GM21619 (cell line): ENCODE measurements around the gene ULK4.
"Not testable (repeated sequence)": the region's sequence is repeated elsewhere in the genome, so short reads cannot be mapped to it uniquely, and the experiment has no call there.

Source experiments
- ATAC-seq: cut with Tn5 transposase; IDR thresholded peaks from one replicate; pipeline ENCODE4 v1.9.1; 2021; ENCODE audit not compliant: unreplicated experiment

Gene ULK4

DNA sequence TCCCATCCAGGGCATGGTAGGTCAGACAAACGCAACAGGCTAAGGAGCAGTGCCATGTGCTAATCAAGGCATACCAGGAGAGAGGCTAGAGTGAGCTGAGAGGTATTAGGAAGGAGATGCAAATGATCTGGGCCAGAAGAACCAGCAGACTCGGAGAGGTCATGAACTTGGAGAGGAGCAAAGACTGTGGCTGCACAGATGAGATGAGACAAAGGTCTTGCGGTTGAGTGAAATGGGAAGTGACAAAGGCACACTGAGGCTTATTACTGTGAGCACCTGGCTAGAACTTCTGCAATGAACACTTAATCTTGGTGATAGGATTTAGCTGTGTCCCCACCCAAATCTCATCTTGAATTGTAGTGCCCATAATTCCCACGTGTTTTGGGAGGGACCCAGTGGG lies 380.2 kb downstream of the ULK4 start:
- ATAC-seq: peak; percentile 94

DNA sequence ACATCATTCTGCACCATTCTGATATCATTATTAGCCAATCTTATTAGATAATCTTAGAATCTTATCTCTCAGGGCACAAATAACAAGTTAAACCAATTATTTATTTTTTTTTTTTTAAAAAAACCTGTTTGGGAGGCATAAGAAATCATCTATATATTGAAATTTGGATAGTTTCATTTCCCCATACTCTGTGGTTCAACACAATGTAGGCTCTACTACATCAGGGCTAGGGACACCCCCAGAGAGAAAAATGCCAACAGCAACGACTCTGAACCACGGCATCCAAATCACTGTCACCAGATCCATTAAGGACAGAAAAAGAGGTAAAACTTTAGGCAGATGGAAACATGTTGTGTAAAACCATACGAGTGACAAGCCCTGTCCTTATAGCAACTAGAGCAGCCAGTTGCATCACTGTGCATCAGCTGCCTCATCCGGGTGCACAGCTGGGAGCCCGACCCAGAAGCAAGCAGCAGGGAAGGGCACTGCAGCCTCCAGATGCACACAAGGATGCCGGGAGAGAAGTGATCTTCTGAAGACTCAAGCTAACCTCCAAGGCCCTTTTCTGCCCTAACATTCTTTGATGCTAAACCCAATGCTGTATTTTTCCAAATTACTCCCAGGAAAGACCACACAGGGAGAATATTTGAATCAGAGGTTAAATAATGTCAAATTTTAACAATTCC lies 381.5 kb downstream of the ULK4 start:
- ATAC-seq: no peak

DNA sequence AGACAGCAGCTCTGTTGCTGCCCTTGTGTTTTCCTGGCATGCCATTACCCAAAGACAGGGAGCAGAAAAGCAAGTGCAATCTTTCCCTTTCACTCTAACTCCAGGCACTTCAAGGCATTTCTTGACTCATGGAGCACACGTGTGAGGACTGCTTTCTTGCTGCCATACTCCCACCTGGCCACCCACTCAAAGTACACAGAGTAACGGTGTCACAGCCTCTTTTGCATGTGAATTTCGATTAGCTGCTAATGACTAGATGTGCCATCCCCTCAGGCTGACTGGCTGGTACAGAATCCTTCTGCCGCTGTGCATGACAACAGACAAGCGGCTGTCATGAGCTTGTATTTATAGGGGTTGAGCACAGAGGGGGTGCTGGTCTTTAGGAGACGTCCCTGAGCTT lies 382.0 kb downstream of the ULK4 start:
- no peak for ATAC-seq

DNA sequence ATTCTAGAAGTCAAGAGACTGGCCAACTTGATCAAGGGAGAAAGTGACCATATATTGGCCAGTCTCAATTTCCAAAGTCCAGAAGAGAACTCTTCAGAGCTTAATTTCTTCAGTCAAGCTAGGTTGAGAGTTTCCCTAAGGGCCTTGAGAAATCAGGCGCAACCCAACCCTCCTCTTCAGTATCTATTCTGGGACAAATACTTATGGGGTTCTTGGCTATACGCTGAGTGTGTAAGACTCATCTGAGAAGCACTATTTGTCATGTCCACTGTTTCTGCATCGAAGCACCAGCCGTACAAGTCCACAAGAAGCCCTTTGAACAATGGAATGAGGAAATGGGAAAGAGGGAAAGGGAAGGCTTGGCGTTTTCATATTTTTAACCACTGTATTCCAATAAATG lies 383.1 kb downstream of the ULK4 start:
- ATAC-seq: no peak

DNA sequence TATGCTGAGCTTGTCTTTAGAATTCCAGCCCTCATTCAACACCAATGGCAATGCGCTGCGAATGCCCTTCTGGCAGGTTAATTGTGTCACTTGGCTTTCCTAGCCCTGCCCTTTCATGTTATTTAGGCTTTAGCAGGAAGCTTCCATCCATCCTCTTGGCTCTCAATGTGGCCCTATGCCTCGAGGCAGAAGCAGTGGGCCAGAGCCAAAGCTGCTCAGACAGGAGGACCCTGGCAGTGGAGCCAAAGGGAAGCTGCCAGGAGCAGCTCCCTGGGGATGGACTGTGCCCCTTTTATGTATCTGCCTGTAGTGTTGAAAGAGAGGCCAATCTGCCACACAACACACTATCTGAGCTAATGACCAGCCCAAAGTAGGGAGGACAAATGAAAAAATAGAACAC lies 386.2 kb downstream of the ULK4 start:
- no peak for ATAC-seq

DNA sequence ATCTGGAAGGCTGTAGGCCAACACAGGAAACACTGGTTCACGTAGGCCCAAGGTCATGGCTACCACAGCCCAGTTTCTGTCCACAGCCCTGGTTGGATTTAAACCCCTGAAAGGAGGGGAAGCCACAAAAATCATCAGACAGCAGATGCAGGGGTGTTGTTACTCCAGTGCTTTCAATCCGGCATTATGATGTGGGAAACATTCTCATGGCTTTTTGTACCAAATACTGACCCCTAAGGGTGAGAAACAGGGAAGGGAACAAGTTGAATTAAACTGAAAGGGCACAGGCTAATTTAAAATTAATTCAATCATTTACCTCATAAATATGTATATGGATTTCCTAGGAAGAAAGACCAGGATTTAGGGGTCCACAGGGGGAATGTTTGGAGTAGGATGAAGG lies 387.0 kb downstream of the ULK4 start:
- no peak for ATAC-seq

DNA sequence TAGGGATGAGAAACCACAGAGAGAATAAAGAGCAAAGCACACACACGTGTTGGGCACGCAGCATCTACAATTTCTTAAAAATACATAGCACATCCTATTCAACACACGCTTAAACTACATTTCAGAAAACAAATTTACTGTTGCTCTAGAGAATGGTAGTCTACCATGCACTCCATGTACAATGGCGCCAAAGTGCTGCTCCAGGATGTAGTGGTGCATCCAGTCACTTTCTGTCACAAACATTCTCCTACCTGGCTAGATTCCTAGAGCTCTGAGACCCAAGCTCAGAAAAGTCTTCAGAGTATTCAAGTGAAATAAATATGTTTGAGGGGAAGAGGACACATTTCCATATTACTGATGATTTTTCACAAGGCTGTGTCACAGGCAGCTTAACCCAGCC lies 388.3 kb downstream of the ULK4 start:
- no peak for ATAC-seq

DNA sequence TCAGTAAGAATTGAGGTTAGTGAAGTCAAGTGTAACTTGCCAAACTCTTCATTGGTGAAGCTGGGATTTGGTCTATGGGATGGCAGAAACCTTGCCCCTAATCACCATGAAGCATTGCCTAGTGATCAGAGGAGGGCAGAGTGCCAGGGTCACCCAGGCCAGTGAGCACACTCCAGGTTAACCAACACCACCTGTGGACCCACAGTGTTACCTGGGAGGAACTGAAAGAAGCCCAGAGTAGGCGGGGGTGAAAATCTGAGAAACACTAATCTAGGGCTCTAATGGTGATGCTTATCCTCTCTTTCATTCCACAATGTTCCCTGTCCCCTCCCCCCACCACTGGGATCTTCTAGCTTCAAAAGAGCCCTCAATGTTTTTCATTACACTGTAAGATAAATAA lies 389.8 kb downstream of the ULK4 start:
- ATAC-seq: no peak

DNA sequence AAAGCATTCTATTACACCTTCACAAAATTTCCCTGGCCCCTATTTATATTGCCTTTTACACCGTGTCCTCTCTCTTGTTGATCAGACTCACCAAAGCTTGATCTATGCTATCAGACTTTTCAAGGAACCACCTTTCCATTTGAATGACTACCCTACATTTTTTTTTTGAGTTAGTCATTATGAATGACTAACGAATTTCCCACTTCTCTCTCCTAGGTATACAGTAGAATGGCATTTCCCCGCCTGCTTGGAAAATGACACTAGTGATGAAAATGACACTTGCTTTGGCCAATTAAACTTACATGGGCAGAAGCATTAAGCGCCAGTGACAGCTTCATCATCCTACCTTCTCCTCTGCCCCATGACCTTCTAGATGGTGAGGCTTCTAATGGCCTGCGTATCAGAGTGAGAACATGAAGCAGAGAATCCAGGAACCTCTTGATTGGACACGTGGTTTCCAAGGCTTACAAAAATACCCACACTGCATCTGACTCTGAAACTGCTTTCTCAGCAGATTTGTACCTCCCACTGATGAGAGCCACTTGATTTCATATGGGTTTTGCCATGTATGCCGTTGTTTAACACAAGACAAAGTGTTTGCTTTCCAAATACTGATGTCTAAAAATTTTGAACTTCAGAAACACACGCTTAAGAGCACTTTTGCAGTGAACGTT lies 392.1 kb downstream of the ULK4 start:
- no peak for ATAC-seq

DNA sequence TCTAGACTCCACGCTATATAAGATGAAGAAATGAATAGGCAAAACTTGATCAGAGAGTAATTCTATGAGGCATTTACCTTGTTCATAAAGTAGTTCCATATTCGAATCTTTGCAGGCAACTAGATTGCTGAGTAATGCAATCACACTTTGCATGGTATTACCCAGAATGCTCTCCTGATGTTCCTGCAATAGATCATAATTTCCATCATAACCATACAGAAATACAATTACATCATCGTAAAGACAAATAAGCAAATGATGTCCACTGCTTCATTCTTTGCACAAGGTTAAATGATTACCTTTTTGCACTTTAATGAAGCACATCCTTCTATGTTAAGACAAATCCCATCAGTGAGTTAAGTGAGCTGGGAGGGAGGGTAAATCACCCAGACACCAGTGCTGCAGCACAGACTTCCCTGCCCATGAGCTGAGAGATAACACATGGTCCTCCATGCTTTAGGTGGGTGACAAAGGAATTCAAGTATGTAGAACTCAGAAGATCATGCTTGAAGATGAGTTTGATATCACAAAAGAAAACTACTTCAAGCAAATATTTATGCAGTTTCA lies 395.9 kb downstream of the ULK4 start:
- no peak for ATAC-seq

DNA sequence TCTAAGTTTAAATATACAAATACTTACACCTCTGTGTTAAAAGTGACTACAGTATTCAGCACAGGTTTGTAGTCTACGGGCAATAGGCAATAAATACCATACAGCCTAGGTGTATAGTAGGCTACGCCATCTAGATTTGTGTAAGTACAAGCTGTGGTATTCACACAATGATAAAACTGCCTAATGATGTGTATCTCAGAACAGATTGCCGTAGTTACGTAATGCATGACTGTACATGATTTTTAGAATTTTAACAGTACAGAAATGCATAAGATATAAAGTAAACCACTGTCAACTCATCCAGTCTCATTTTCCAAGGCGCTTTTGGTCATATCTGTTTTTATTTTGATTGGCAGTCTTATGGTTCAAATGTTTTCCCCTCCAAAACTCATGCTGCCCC lies 396.9 kb downstream of the ULK4 start:
- no peak for ATAC-seq

DNA sequence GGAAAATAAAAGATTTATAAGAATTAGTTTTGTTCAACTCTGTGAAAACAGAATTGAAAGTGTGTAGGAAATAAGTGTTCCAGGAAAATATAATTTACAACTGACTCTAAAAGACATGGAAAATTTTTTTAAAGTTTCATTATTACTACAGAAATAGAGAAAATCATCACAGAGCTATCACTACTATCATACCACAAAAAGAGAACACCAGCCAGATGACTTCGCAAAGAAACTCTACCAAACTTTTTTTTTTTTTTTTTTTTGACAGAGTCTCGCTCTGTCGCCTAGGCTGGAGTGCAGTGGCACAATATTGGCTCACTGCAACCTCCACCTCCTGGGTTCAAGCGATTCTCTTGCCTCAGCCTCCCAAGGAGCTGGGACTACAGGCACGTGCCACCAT lies 405.7 kb downstream of the ULK4 start:
- ATAC-seq: not testable (repeated sequence)

DNA sequence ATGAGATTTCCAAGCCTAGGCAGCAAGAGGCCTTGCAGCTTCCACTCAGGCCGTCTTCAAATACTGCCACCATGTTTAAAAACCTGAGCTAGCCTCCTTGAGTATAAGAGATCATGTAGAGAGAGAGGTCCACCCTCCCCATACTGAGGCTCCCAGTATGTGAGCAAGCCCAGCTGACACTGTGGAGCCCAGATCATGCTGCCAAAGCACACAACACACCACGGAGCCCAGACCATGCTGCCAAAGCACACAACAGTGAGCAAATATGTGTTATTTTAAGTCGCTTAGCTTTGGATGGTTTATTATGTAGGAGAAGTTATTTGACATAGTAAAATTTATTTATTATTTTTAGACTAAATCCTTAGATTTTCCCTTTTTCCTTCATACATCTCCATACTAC lies 428.9 kb downstream of the ULK4 start:
- no peak for ATAC-seq

DNA sequence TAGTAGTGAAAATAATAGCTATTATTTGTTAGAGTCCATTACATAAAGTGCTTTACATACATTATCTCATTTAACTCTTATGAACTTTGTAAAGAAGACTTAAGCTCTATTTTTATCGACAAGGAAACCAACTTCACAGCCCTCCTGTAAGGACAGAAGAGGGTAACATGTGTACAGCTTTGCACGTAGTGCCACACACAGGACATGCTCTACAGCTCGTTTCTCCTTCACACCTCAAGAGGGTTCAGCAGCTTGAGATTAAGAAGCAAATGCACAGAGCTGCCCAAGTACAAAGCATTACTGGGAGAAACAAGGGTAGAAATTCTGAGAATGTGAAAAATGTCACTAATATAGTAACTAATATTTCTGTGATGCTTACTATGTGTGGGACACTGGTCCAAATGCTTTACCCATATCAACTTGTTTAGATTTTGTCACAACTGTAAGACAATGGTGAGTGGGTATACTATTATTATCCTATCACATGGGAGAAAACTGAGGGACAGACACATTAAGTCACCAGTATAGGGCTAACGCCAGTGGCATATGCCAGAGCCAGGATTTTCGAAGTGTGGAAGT lies 434.8 kb downstream of the ULK4 start:
- no peak for ATAC-seq

DNA sequence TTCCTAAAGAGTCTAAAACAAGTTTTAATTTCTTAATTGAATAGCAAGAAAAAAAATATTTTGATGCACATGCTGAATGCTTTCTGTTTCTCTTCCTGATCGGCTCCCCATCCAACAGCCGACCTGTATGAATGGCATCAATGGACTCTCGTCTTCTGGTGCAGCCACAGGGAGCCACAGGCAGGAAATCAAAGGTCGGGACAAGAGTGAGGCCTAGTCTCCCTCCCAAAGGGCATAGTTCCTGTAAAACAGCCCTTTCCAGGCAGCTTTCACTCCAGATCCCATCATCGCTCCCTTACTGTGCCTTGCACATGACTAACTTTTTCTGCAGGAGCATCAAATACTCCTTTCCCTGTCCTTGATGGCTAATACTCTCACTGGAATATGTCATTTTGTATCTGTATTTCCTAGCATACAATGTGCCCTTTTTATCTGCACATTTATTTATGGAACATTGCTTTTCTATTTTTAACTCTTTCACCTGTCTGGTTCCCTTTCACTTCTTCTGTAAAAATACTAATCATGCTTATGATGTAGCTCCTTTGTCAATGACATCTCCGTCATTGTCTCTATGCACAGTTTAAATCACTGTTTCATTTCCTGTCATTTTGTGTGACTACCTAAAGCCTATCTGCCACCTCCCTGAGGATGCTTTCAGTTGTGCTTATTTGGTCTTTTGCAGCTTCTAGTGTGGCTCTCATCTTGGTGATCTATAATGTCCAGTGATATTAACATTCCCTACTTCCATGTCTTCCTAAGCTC lies 436.4 kb downstream of the ULK4 start:
- ATAC-seq: no peak

DNA sequence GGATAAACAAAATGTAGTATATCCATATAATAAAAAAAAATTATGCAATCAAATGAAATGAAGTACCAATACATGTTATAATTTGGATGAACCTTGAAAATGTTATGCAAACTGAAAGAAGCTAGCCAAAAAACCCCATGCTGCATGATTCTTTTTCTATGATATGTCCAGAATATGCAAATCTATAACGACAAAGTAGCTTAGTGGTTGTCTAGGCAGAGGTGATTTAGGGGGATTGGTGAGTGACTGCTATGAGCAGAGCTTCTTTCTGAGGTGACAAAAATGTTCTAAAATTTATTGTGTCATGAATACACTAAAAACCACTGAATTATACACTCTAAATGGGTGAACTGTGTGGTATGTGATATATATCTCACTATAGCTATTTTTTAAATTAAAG lies 438.0 kb downstream of the ULK4 start:
- ATAC-seq: no peak

DNA sequence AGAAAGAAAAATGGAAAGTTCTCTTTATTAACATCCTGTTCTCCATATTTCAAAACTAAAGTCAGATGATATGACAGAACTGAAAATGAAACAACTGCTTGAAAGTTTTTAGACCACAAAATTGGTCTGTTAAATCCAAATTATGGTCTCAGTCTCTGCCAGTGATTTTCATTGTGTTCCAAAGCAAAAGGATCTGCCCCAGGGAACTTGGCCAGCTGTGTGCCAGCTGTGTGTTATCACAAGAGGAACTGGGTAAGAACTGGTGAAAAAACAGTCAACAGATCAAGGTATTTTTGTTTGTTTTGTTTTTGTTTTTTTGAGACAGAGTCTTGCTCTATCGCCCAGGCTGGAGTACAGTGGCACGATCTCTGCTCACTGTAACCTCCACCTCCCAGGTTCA lies 439.3 kb downstream of the ULK4 start:
- peak; percentile 67 for ATAC-seq

DNA sequence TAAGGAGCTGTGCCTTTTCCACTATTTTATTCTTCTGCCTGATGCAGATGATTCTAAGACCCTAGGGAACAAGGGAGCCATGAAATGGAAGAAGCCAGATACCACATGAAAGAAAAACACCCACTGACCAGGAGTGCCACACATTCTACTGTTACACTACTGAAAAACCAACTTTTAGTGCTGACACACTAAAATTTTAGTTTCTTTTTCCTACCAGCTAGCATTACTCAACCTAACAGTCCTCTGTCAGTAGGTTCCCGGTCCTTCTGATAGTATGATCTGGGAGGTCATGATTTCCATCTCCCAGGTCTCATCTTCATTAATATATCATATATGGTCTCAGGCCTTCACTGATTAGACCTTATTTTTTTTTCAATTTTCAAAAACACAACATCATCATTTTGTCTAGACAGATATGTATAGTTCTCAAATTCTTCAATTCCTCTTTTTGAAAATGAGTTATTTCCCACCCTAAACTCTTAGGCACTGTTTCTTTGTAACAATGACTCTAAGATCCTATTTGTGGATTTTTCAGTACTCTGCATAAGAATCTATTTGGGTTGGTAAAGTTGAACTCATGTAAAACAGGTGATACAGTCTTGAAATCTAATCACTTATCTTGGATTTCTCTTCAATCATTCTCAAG lies 440.8 kb downstream of the ULK4 start:
- no peak for ATAC-seq

DNA sequence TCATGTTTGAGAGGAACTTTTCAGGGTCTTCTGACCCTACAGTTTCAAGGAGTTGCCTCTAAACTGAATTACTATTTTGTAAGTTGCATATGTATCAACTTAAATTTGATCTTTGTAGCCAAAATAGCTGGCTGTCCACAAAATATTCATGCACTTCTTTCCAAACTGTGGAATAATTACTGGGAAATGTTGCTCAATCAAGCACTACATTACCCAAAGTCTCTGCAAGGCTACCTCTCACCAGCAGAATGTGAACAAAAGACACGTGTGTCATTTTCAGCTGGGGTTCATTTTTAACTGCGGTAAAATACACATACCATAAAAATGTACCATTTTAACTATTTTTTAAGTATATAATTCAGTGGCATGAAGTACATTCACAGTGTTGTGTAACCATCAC lies 442.2 kb downstream of the ULK4 start:
- ATAC-seq: no peak

DNA sequence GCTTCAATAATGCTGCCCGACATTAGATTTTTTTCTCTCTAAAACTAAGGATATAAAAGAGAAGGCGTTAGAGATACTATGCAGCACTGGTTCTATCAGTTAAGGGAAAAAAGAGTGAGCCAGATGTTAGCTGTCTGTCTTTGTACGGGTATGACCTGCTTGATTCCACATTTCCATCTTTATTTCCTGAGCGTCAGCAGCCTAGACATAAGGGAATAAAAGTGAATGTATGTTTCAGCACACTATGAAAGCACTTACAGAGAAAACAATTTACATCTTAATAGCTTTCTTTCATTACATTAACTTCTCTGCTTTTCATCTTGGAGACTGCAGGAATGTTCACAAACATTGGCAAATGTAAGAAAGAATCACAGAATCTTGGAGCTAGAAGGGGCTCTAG lies 443.3 kb downstream of the ULK4 start:
- ATAC-seq: no peak

DNA sequence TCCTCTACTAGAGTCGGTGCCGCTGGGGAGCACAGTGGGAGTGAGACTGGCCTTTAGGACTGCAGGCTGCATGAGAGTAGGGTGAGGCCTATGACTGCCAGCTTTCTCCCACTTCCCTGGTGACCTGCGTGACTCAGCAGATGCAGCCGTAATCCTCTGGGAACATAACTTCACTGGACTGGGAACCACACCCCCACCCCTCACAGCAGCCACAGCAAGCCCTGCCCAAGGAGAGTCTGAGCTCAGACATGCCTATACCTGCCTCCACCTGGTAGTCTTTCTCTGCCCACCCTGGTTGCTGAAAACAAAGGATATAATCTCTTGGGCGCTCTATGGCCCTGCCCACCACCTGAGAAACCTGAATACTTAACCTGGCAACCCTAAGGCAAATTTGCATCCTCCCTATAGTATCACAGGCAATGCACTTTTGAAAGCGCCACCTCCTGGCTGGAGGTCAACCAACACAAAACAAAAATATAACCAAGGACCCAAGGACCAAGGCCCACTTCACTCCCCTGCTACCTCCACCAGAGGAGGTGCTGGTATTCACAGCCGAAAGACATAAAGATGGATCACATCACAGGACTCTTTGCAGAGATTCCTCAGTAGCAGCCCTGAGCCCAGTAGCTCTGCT lies 453.7 kb downstream of the ULK4 start:
- no peak for ATAC-seq
